Muscle of leg (tissue), 11 donors: ENCODE measurements around the gene TSPOAP1. TPM values are rescaled to one million over a fixed set of nuclear protein-coding genes. Genes with fewer than 3 reads are reported as not detected.

Experiments used
- DNase-seq: peaks from one replicate; pipeline ENCODE4 v3.0.0; 2013
- H3K27ac ChIP-seq: one replicate; pipeline ENCODE4 v1.5.1; 2013; ENCODE audit warnings: mild to moderate bottlenecking, low read length, control low read depth
- H3K27me3 ChIP-seq: one replicate; pipeline ENCODE4 v1.6.1; 2013; ENCODE audit warnings: low read length; ENCODE audit not compliant: control insufficient read depth, insufficient read depth
- H3K36me3 ChIP-seq: one replicate; pipeline ENCODE4 v1.6.1; 2013; ENCODE audit warnings: low read length; ENCODE audit not compliant: control insufficient read depth, insufficient read depth
- H3K4me1 ChIP-seq: one replicate; pipeline ENCODE4 v1.6.1; 2013; ENCODE audit warnings: low read length; ENCODE audit not compliant: control insufficient read depth, insufficient read depth
- H3K4me3 ChIP-seq: one replicate; pipeline ENCODE4 v1.5.1; 2013; ENCODE audit warnings: low read length, control low read depth
- H3K9me3 ChIP-seq: replicated peaks from 2 replicates; pipeline ENCODE4 v1.6.1; 2013; ENCODE audit warnings: low read depth, low read length; ENCODE audit not compliant: control insufficient read depth
- WGBS: methylation state at CpG from one replicate; pipeline ENCODE4 v1.1.5; 2013; ENCODE audit warnings: missing lambda C conversion rate; ENCODE audit not compliant: insufficient coverage; 5-methylcytosine and 5-hydroxymethylcytosine counted together
- polyA plus RNA-seq, 8 donors: library from polyadenylated mRNA; unstranded; fragments of 120-200 nt; gene quantifications; one replicate each; pipeline versions ENCODE4 v1.2.1 to v1.2.3, GENCODE V29; 2013; ENCODE audit warnings: inconsistent platforms in 1 of 8, low replicate concordance in 1 of 8; ENCODE audit not compliant: insufficient read length in 8 of 8, insufficient read depth in 1 of 8
- total RNA-seq: library from RNA; stranded (reverse); fragments of 120-200 nt; gene quantifications from one replicate; pipeline ENCODE4 v1.2.4, GENCODE V29; 2013

TSPOAP1 gene
- total and polyA plus RNA-seq, 9 donors, result 3.6 to 7.4 (median 4.8) TPM

DNA sequence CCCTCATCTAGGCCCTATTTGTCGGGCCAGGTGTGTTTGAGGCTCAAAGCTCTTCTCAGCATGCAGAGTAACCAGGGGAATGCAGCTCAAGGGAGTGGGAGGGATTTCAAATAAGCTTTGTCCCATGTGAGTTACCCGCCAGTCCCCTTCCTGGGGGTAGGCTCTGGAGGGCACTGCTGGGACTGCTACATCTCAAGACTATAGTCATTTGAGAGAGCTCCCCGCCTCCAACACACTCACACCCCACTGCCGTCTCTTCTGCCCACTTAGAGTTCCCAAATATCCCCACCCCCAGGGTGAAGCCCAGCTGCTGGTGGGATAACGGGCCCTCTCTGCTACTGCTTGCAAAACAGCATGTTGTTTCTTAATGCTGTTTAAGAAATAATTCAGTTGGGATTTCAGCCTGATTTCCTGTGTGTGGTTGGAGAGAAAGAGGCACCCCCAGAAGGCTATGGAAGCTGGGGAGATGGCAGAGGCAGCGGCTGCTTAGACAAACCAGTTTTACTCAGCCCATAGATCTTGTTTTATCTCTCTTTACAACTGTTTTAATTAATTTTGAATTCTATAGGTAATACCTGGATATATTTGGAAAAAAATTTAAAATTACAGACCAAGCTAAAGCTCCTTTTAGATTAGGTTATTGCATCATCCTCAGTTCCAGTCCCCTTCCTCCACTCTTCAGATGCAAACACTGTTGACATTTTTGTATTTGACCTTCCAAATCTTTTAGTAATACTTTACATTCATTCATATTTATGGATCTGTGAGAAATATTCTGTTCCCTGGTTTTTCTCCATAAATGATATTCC, 43.8 kb downstream of the TSPOAP1 start:
- Histone ChIP-seq H3K27me3 (peaks cover 9% of the 10 kb centered on the region), H3K9me3 (no peaks in the 10 kb centered on the region)

GRCh38 chr17:58283674-58284612, 44.7 kb downstream of the TSPOAP1 start:
- DNase-seq, result no peak
- no peak overlapping the region for H3K27ac ChIP-seq
- no peak overlapping the region for H3K4me3 ChIP-seq
- H3K36me3 ChIP-seq, result no peaks in the 10 kb centered on the region
- peaks cover 12% of the 10 kb centered on the region for H3K27me3 ChIP-seq
- H3K9me3 ChIP-seq, result no peaks in the 10 kb centered on the region
- WGBS, result 85% methylated on average over 7 of the region's 12 CpGs
- peaks cover 17% of the 10 kb centered on the region for H3K4me1 ChIP-seq

More for the DNA sequence above, 43.8 kb downstream of the TSPOAP1 start:
- Histone ChIP-seq H3K4me3 (no peak overlapping the region), H3K36me3 (no peaks in the 10 kb centered on the region), H3K27ac (no peak overlapping the region), H3K4me1 (peaks cover 8% of the 10 kb centered on the region)
- 57% methylated on average over 1 of the region's 6 CpGs for WGBS
- DNase-seq, result no peak

GRCh38 chr17:58282442-58282841, 46.2 kb downstream of the TSPOAP1 start:
- DNase-seq, result no peak
- Histone ChIP-seq H3K9me3 (no peaks in the 10 kb centered on the region), H3K27ac (no peak overlapping the region), H3K4me1 (peaks cover 32% of the 10 kb centered on the region), H3K27me3 (peaks cover 12% of the 10 kb centered on the region), H3K4me3 (no peak overlapping the region), H3K36me3 (no peaks in the 10 kb centered on the region)
- no CpG with 5 or more reads among the region's 6 CpGs for WGBS

DNA sequence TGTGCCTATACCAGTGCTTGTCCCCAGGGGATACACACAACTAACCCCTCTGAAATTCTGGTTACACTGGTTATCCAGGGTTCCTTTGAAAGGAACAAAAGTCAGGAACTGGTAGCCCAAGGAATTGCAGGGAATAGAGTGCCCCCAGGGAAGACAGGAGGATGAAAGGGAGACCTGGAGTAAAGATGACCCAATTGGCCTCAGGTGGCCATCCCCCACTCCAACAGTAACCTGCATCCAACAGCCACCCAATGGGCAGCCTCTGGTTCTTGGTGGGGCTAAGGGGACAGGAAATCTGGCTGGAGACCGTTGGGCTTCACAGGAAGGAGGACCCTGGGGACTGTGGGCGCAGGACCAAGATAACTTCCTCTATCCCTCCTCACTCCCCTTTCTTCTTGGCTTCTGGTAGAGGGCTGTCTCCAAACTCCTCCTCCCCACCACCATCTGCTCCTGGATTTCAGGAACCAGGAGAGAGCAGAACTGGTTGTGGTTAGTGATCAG, 47.0 kb downstream of the TSPOAP1 start:
- H3K9me3 ChIP-seq, result no peaks in the 10 kb centered on the region
- peaks cover 34% of the 10 kb centered on the region for H3K4me1 ChIP-seq
- WGBS, result no CpG with 5 or more reads among the region's 2 CpGs
- no peaks in the 10 kb centered on the region for H3K36me3 ChIP-seq
- peaks cover 10% of the 10 kb centered on the region for H3K27me3 ChIP-seq
- no peak overlapping the region for H3K4me3 ChIP-seq
- peak; percentile 47 for DNase-seq
- no peak overlapping the region for H3K27ac ChIP-seq

DNA sequence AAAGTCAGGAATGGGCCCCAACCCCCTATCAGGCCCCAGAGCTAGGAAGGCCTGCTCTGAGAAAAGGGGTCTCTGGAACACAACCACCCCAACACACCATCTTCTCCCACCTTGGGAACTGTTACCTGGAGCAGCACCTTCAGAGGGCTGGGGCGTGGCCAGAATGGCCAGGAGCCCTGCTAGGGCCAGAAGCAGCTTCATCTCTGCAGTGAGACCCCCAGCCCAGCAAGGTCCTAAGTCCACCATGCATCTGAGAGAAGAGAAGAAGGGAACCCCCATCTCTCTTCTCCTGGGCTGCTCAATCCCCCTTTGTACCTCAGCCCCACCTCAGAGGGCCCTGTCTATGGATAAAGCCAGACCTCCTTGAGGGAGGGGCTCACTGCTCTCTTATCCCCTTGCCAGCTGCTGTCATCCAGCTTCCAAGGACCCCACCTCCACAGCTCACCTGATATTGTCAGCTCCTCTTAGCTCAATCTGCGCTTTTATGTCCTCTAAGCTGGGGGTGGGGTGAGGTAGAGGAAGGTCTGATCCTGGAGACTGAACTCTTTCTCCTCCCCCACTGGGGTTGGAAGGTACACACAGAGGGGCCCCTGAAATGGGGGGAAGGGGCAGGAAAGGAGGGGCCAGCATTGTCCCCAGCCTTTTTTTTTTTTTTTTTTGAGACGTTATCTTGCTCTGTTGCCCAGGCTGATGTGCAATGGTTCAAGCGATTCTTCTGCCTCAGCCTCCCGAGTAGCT, 47.9 kb downstream of the TSPOAP1 start, which contains the start of gene MPO:
MPO (minus strand) TSS at position 456 of the 738 bp plus-strand sequence; CDS start at position 279, 177 bp downstream.
- Histone ChIP-seq H3K36me3 (no peaks in the 10 kb centered on the region), H3K27ac (peak within 1 kb of the TSS; percentile 74), H3K4me1 (peaks cover 34% of the 10 kb centered on the region), H3K4me3 (no peak within 1 kb of the TSS), H3K27me3 (peaks cover 10% of the 10 kb centered on the region), H3K9me3 (no peaks in the 10 kb centered on the region)
- no peak for DNase-seq
- 83% methylated on average over 1 of the region's 5 CpGs for WGBS

GRCh38 chr17:58279736-58280479, 48.7 kb downstream of the TSPOAP1 start:
- H3K27ac ChIP-seq, result peak overlapping the region; percentile 74
- H3K4me1 ChIP-seq, result peaks cover 34% of the 10 kb centered on the region
- no peak overlapping the region for H3K4me3 ChIP-seq
- WGBS, result 67% methylated on average over 15 of the region's 16 CpGs
- H3K27me3 ChIP-seq, result peaks cover 12% of the 10 kb centered on the region
- no peaks in the 10 kb centered on the region for H3K36me3 ChIP-seq
- no peaks in the 10 kb centered on the region for H3K9me3 ChIP-seq
- no peak for DNase-seq

DNA sequence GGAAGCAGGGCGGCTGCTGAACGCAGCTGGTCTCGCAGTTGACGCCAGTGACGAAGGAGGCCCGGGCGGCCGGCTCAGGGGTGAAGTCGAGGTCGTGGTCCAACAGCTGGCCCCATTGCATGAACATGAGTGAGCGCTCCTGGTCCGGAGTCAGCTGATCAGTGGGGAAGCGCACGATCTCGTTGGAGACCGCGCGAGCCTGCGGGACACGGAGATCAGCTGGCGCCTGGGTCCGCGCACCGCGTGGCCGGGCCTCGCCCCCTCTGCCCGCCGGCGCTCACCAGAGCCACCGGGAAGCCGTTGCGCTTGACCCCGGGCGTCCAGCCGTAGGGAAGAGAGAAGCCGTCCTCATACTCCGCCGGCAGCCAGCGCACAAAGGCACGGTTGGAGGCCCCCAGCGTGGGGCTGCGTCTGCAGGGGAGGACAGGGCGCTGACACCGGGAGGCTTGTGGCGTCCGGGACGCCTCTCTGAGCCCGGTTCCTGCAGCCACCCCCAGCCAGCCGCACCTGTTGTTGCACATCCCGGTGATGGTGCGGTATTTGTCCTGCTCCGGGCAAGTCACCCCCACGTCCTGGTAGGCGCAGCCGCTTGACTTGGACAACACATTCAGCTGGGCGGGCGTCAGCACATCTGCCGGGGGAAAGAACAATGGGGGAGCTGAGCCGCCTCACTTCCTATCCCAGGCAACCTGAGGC, 49.4 kb downstream of the TSPOAP1 start:
- H3K4me1 ChIP-seq, result peaks cover 34% of the 10 kb centered on the region
- DNase-seq, result peak; percentile 93
- H3K27ac ChIP-seq, result peak overlapping the region; percentile 74
- no peaks in the 10 kb centered on the region for H3K36me3 ChIP-seq
- H3K9me3 ChIP-seq, result no peaks in the 10 kb centered on the region
- peaks cover 10% of the 10 kb centered on the region for H3K27me3 ChIP-seq
- peak overlapping the region; percentile 30 for H3K4me3 ChIP-seq
- WGBS, result 11% methylated on average over 55 of the region's 60 CpGs

DNA sequence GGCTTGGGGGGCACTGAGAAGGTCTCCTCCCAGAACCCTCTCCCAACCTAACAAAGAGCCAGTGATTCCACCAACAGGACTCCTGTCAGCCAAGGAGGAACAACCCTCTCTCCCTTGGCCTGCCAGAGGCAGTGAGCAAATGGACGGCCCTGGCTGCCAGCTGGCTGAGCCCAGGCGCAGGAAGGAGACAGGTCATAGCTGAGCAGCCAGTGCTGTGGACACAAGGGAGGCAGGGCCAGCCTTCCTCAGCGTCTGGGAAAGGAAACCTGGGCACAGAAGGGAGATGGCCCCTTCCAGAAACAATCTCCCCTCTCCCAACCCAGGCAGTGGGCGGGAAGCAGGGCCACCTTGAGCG, 50.0 kb downstream of the TSPOAP1 start:
- Histone ChIP-seq H3K27ac (peak overlapping the region; percentile 63), H3K4me1 (peaks cover 34% of the 10 kb centered on the region), H3K36me3 (no peaks in the 10 kb centered on the region), H3K4me3 (no peak overlapping the region), H3K27me3 (peaks cover 8% of the 10 kb centered on the region), H3K9me3 (no peaks in the 10 kb centered on the region)
- 11% methylated on average over 5 of the region's 5 CpGs for WGBS
- DNase-seq, result no peak
